Colon (tissue), 2 donors: ENCODE measurements around the gene NUTM1.
"Not testable (repeated sequence)": the region's sequence is repeated elsewhere in the genome, so short reads cannot be mapped to it uniquely, and the experiment has no call there.

Source experiments
- FAIRE-seq: peaks from 2 replicates; lab custom pipeline; 2012; peaks lifted over from hg19 to GRCh38; lab: Jason Lieb, UNC
- donor health status: control.
- donor health status: control.

The NUTM1 gene

GRCh38 chr15:34365836-34366235 lies 22.7 kb downstream of the NUTM1 start:
- FAIRE-seq: no peak

GRCh38 chr15:34366271-34367065 lies 23.4 kb downstream of the NUTM1 start:
- no peak for FAIRE-seq

- no peak for FAIRE-seq
Observed at GRCh38 chr15:34367101-34368081, 24.3 kb downstream of the NUTM1 start, which contains the start of gene LPCAT4. Gene LPCAT4 (minus strand): TSS chr15:34367196. CDS start chr15:34367100, 96 bp downstream.

GRCh38 chr15:34370129-34370528 lies 27.0 kb downstream of the NUTM1 start:
- no peak for FAIRE-seq

- no peak for FAIRE-seq
Observed at GRCh38 chr15:34370643-34371042, 27.5 kb downstream of the NUTM1 start.

- no peak for FAIRE-seq
Observed at GRCh38 chr15:34373951-34374350, 30.8 kb downstream of the NUTM1 start.

GRCh38 chr15:34374816-34375215 lies 31.7 kb downstream of the NUTM1 start:
- no peak for FAIRE-seq

- FAIRE-seq: not testable (repeated sequence)
Observed at GRCh38 chr15:34375541-34375940, 32.4 kb downstream of the NUTM1 start.

- FAIRE-seq: no peak
Observed at GRCh38 chr15:34376856-34377255, 33.7 kb downstream of the NUTM1 start.

- FAIRE-seq: not testable (repeated sequence)
Observed at GRCh38 chr15:34380491-34380890, 37.4 kb downstream of the NUTM1 start.

- not testable (repeated sequence) for FAIRE-seq
Observed at GRCh38 chr15:34381829-34382521, 38.9 kb downstream of the NUTM1 start.

- FAIRE-seq: not testable (repeated sequence)
Observed at GRCh38 chr15:34389594-34390086, 46.5 kb downstream of the NUTM1 start.

GRCh38 chr15:34392981-34393380 lies 49.9 kb downstream of the NUTM1 start:
- not testable (repeated sequence) for FAIRE-seq

- FAIRE-seq: not testable (repeated sequence)
Observed at GRCh38 chr15:34397637-34398259, 54.6 kb downstream of the NUTM1 start.

- FAIRE-seq: not testable (repeated sequence)
Observed at GRCh38 chr15:34403160-34403598, 60.1 kb downstream of the NUTM1 start.

GRCh38 chr15:34403899-34404298 lies 60.8 kb downstream of the NUTM1 start:
- FAIRE-seq: not testable (repeated sequence)
